Trophoblast cell (in vitro differentiated cells and primary cell): Measurements from ENCODE around the gene COL4A2.

Experiments used
- DNase-seq, 2 donors: peaks; one replicate each; pipeline ENCODE4 v3.0.0-alpha.2; 2016
- H2AFZ ChIP-seq: 2 replicates; pipeline ENCODE4 v1.6.1; 2013; ENCODE audit warnings: low read length, moderate library complexity, mild to moderate bottlenecking; ENCODE audit not compliant: insufficient read depth, poor library complexity
- H2AK5ac ChIP-seq: 2 replicates; pipeline ENCODE4 v1.6.1; 2013; ENCODE audit warnings: mild to moderate bottlenecking, low read length
- H2BK120ac ChIP-seq: 2 replicates; pipeline ENCODE4 v1.6.1; 2013; ENCODE audit warnings: low read length, mild to moderate bottlenecking, moderate library complexity; ENCODE audit not compliant: insufficient read depth, poor library complexity
- H2BK12ac ChIP-seq: 2 replicates; pipeline ENCODE4 v1.6.1; 2013; ENCODE audit warnings: mild to moderate bottlenecking, low read length, moderate library complexity
- H2BK5ac ChIP-seq: 2 replicates; pipeline ENCODE4 v1.6.1; 2013; ENCODE audit warnings: low read length, low read depth, moderate library complexity, mild to moderate bottlenecking; ENCODE audit not compliant: poor library complexity
- H3K14ac ChIP-seq: 2 replicates; pipeline ENCODE4 v1.6.1; 2013; ENCODE audit warnings: mild to moderate bottlenecking, low read length
- H3K18ac ChIP-seq: 2 replicates; pipeline ENCODE4 v1.6.1; 2013; ENCODE audit warnings: mild to moderate bottlenecking, low read length
- H3K23ac ChIP-seq: 2 replicates; pipeline ENCODE4 v1.6.1; 2013; ENCODE audit warnings: low read length
- H3K27ac ChIP-seq: 2 replicates; pipeline ENCODE4 v1.5.1; 2013; ENCODE audit warnings: low read depth, mild to moderate bottlenecking, inconsistent platforms, low read length, moderate library complexity
- H3K27me3 ChIP-seq: 2 replicates; pipeline ENCODE4 v1.6.1; 2013; ENCODE audit warnings: inconsistent platforms, mild to moderate bottlenecking, low read length, moderate library complexity; ENCODE audit not compliant: insufficient read depth
- H3K36me3 ChIP-seq, 2 experiments: 1 replicate in 1 of 2; 2 replicates in 1 of 2; pipeline ENCODE4 v1.6.1; 2013; ENCODE audit warnings: low read length in 2 of 2, mild to moderate bottlenecking in 2 of 2, moderate library complexity in 1 of 2; ENCODE audit not compliant: insufficient read depth in 2 of 2, control insufficient read depth in 1 of 2
- H3K4ac ChIP-seq: 2 replicates; pipeline ENCODE4 v1.6.1; 2013; ENCODE audit warnings: low read depth, mild to moderate bottlenecking, low read length, moderate library complexity
- H3K4me1 ChIP-seq, 2 experiments: 1 replicate in 1 of 2; 2 replicates in 1 of 2; pipeline ENCODE4 v1.6.1; 2013; ENCODE audit warnings: low read length in 2 of 2, mild to moderate bottlenecking in 2 of 2, moderate library complexity in 1 of 2; ENCODE audit not compliant: insufficient read depth in 2 of 2, control insufficient read depth in 1 of 2
- H3K4me2 ChIP-seq: 2 replicates; pipeline ENCODE4 v1.6.1; 2013; ENCODE audit warnings: inconsistent platforms, mild to moderate bottlenecking, low read length, moderate library complexity
- H3K4me3 ChIP-seq: 2 replicates; pipeline ENCODE4 v1.5.1; 2013; ENCODE audit warnings: mild to moderate bottlenecking, low read depth, low read length, inconsistent platforms
- H3K79me1 ChIP-seq: one replicate; pipeline ENCODE4 v1.6.1; 2013; ENCODE audit warnings: low read length
- H3K79me2 ChIP-seq: 2 replicates; pipeline ENCODE4 v1.6.1; 2013; ENCODE audit warnings: low read length, mild to moderate bottlenecking; ENCODE audit not compliant: control insufficient read depth, insufficient read depth, poor library complexity
- H3K9ac ChIP-seq: 2 replicates; pipeline ENCODE4 v1.6.1; 2013; ENCODE audit warnings: mild to moderate bottlenecking, low read length
- H3K9me3 ChIP-seq: 2 replicates; pipeline ENCODE4 v1.6.1; 2013; ENCODE audit warnings: low read depth, mild to moderate bottlenecking, control low read depth, inconsistent platforms, low read length; ENCODE audit not compliant: insufficient read depth
- H4K12ac ChIP-seq: 2 replicates; pipeline ENCODE4 v1.6.1; 2013; ENCODE audit warnings: low read depth, mild to moderate bottlenecking, low read length, moderate library complexity
- H4K8ac ChIP-seq: 2 replicates; pipeline ENCODE4 v1.6.1; 2013; ENCODE audit warnings: low read depth, mild to moderate bottlenecking, low read length, moderate library complexity
- H4K91ac ChIP-seq: one replicate; pipeline ENCODE4 v1.6.1; 2013; ENCODE audit warnings: low read depth, mild to moderate bottlenecking, low read length, moderate library complexity
- whole genome bisulfite sequencing: extraction: QIAGEN DNeasy Blood & Tissue Kit; methylation state at CpG from one replicate; pipeline ENCODE4 v1.1.7; 2013; ENCODE audit warnings: missing lambda C conversion rate; ENCODE audit not compliant: insufficient read length, insufficient coverage; ENCODE audit errors: extremely low coverage; 5-methylcytosine and 5-hydroxymethylcytosine counted together

Gene COL4A2

GRCh38 chr13:110396913-110397381 is 89.9 kb downstream of the COL4A2 start:
- no peak overlapping the region for H4K12ac ChIP-seq
- H2BK5ac ChIP-seq: no peak overlapping the region
- H2AFZ ChIP-seq: no peak overlapping the region
- peaks cover 8 to 11% of the 10 kb centered on the region in 2 experiments for H3K4me1 ChIP-seq
- H3K36me3 ChIP-seq: peaks cover 0 to 4% of the 10 kb centered on the region in 2 experiments
- H3K9me3 ChIP-seq: peaks cover 2% of the 10 kb centered on the region
- H3K9ac ChIP-seq: no peak overlapping the region
- no peak overlapping the region for H3K27ac ChIP-seq
- H2BK120ac ChIP-seq: no peak overlapping the region
- H4K8ac ChIP-seq: no peak overlapping the region
- H4K91ac ChIP-seq: no peak overlapping the region
- no peaks in the 10 kb centered on the region for H3K27me3 ChIP-seq
- no peak overlapping the region for H3K4me2 ChIP-seq
- WGBS: no CpG with 5 or more reads among the region's 11 CpGs
- no peak overlapping the region for H2AK5ac ChIP-seq
- no peak overlapping the region for H3K23ac ChIP-seq
- H3K14ac ChIP-seq: no peak overlapping the region
- no peak overlapping the region for H3K4ac ChIP-seq
- peak; percentile 64 to 72 for DNase-seq
- H3K4me3 ChIP-seq: no peak overlapping the region
- peak overlapping the region; percentile 29 for H3K18ac ChIP-seq
- H2BK12ac ChIP-seq: no peak overlapping the region
- H3K79me1 ChIP-seq: peaks cover 13% of the 10 kb centered on the region
- H3K79me2 ChIP-seq: no peaks in the 10 kb centered on the region

GRCh38 chr13:110397436-110398115 is 90.5 kb downstream of the COL4A2 start:
- Histone ChIP-seq H3K79me2 (no peaks in the 10 kb centered on the region), H3K14ac (no peak overlapping the region), H3K4ac (no peak overlapping the region), H2BK12ac (no peak overlapping the region), H3K9me3 (peaks cover 2% of the 10 kb centered on the region), H3K27ac (no peak overlapping the region), H2BK5ac (no peak overlapping the region), H3K4me2 (no peak overlapping the region), H3K4me3 (no peak overlapping the region), H3K4me1 (peaks cover 4 to 12% of the 10 kb centered on the region in 2 experiments), H3K36me3 (peaks cover 0 to 8% of the 10 kb centered on the region in 2 experiments), H3K23ac (no peak overlapping the region), H2BK120ac (no peak overlapping the region), H3K27me3 (no peaks in the 10 kb centered on the region), H4K8ac (no peak overlapping the region), H4K12ac (no peak overlapping the region), H2AK5ac (peak overlapping the region; percentile 51), H3K9ac (no peak overlapping the region), H3K18ac (no peak overlapping the region), H3K79me1 (peaks cover 14% of the 10 kb centered on the region), H4K91ac (no peak overlapping the region), H2AFZ (no peak overlapping the region)
- no CpG with 5 or more reads among the region's 14 CpGs for WGBS
- DNase-seq: no peak

GRCh38 chr13:110398564-110399507 is 91.8 kb downstream of the COL4A2 start:
- Histone ChIP-seq H3K79me2 (no peaks in the 10 kb centered on the region), H3K4me1 (peaks cover 5 to 17% of the 10 kb centered on the region in 2 experiments), H3K9ac (no peak overlapping the region), H3K36me3 (peaks cover 0 to 10% of the 10 kb centered on the region in 2 experiments), H2BK12ac (no peak overlapping the region), H3K14ac (no peak overlapping the region), H2BK120ac (no peak overlapping the region), H4K8ac (no peak overlapping the region), H3K18ac (no peak overlapping the region), H2AFZ (no peak overlapping the region), H3K23ac (no peak overlapping the region), H3K27ac (no peak overlapping the region), H4K12ac (no peak overlapping the region), H3K4ac (no peak overlapping the region), H2BK5ac (no peak overlapping the region), H3K9me3 (peaks cover 2% of the 10 kb centered on the region), H3K4me3 (no peak overlapping the region), H4K91ac (peak overlapping the region; percentile 28), H3K4me2 (no peak overlapping the region), H3K79me1 (peaks cover 11% of the 10 kb centered on the region), H2AK5ac (no peak overlapping the region), H3K27me3 (no peaks in the 10 kb centered on the region)
- DNase-seq: peak; percentile 95 to 99
- no CpG with 5 or more reads among the region's 7 CpGs for WGBS

- H2BK5ac ChIP-seq: no peak overlapping the region
- peaks cover 3% of the 10 kb centered on the region for H3K79me2 ChIP-seq
- H2AFZ ChIP-seq: no peak overlapping the region
- H3K4me2 ChIP-seq: no peak overlapping the region
- H3K36me3 ChIP-seq: peaks cover 3 to 9% of the 10 kb centered on the region in 2 experiments
- H4K8ac ChIP-seq: no peak overlapping the region
- H2BK120ac ChIP-seq: no peak overlapping the region
- no peak overlapping the region for H4K12ac ChIP-seq
- no peak overlapping the region for H3K18ac ChIP-seq
- no peak overlapping the region for H3K4me3 ChIP-seq
- H4K91ac ChIP-seq: no peak overlapping the region
- no CpG with 5 or more reads among the region's 2 CpGs for WGBS
- H3K27ac ChIP-seq: no peak overlapping the region
- H3K27me3 ChIP-seq: no peaks in the 10 kb centered on the region
- H3K9ac ChIP-seq: no peak overlapping the region
- H3K9me3 ChIP-seq: no peaks in the 10 kb centered on the region
- peak in 1 of 2 donors; percentile 56 for DNase-seq
- no peak overlapping the region for H2AK5ac ChIP-seq
- no peak overlapping the region for H3K23ac ChIP-seq
- H3K4me1 ChIP-seq: peaks cover 5 to 19% of the 10 kb centered on the region in 2 experiments
- no peak overlapping the region for H3K14ac ChIP-seq
- H3K4ac ChIP-seq: no peak overlapping the region
- no peak overlapping the region for H2BK12ac ChIP-seq
- H3K79me1 ChIP-seq: peaks cover 14% of the 10 kb centered on the region
Measured at GRCh38 chr13:110399801-110400200, 92.7 kb downstream of the COL4A2 start.
